Non-pigmented ciliary epithelial cell (primary cell): ENCODE measurements around the gene U2AF1L4.
"Not testable (repeated sequence)": the region's sequence is repeated elsewhere in the genome, so short reads cannot be mapped to it uniquely, and the experiment has no call there.

ENCODE experiments used
- DNase-seq: peaks from one replicate; pipeline ENCODE4 v3.0.0-alpha.2; 2010; ENCODE audit warnings: low read depth

U2AF1L4 gene

DNA sequence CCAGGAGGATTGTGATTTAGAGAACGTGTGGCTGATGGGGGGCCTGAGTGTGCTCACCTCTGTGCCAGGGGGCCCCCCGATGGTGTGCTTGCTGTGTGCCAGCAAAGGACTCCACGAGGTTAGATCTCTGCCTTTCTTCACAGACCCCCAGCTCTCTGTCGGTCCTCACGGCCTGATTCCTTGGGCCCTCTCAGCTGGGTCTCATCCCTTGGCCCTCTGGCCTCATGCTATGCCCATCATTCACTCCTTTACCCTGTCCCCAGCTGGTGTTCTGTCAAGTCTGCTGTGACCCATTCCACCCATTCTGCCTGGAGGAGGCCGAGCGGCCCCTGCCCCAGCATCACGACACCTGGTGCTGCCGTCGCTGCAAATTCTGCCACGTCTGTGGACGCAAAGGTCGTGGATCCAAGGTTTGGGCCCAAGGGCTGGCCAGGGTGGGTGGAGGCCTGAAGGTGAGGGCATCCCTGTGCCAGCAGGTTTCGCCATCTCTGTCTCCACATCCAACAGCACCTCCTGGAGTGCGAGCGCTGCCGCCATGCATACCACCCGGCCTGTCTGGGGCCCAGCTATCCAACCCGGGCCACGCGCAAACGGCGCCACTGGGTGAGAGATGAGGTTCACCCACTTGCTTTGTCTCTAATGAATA is 19.9 kb downstream of the U2AF1L4 start:
- no peak for DNase-seq

DNA sequence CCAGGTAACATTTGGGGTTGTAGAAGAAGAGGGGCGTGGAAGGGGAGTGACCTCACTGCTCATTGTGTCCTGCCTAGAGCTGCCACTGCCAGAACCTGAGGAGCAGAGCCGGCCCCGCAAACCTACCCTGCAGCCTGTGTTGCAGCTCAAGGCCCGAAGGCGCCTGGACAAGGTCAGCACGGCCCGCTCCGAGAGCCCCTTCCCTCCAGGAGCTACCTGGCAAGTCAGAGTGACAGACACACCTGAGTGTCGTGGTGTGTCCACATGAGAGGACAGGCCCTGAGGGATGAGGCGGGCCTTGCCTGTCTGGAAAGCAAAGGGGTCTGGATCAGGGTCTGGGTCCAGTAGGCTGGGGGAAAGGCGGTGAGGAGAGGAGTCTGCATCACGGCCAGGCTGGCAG is 20.7 kb downstream of the U2AF1L4 start:
- DNase-seq, result no peak

DNA sequence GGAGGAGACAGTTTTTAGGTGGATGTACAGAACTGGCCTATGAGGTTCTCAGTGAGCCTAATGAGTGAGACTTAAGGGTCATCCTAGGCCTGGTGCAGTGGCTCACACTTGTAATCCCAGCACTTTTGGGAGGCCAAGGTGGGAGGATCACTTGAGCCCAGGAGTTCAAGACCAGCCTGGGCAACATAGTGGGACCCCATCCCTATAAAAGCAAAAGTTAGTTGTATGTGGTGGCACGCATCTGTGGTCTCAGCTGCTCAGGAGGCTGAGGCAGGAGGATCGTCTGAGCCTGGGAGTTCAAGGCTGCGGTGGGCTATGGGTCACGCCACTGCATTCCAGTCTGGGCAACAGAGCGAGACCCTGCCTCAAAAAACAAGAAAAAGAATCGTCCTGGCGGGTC is 21.1 kb downstream of the U2AF1L4 start:
- not testable (repeated sequence) for DNase-seq

DNA sequence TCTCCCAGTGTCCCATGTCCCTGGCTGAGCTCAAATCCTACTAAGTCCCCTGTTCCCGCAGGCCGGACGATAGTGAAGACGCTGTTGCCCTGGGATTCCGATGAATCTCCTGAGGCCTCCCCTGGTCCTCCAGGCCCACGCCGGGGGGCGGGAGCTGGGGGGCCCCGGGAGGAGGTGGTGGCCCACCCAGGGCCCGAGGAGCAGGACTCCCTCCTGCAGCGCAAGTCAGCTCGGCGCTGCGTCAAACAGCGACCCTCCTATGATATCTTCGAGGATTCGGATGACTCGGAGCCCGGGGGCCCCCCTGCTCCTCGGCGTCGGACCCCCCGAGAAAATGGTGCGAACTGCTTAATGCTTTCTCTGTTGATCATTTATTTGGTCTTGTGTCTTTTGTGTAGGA is 21.5 kb downstream of the U2AF1L4 start:
- no peak for DNase-seq

DNA sequence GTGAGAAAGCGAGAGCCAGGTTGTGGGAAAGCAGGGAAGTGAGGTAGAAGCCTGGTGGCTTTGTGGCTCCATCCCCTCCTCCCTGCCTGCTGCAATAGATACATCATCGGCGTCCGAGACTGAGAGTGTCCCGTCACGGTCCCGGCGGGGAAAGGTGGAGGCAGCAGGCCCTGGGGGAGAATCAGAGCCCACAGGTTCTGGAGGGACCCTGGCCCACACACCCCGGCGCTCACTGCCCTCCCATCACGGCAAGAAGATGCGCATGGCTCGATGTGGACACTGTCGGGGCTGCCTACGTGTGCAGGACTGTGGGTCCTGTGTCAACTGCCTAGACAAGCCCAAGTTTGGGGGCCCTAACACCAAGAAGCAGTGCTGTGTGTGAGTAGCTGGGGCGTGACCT is 22.3 kb downstream of the U2AF1L4 start:
- no peak for DNase-seq

DNA sequence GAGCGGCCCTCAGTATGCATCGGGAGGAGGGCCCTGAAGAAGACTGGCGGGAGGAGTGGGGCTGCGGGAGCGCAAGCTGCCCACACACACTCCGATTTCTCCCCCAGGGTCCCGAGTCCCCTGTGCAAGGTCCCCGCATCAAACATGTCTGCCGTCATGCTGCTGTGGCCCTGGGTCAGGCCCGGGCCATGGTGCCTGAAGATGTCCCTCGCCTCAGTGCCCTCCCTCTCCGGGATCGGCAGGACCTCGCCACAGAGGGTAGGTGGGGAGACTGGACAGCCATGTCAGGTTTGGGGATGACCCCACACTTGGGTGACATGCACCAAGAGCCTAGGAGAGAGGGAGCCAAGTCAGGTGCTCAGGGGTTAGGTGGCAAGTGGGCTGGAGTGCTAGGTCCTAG is 22.8 kb downstream of the U2AF1L4 start:
- no peak for DNase-seq

DNA sequence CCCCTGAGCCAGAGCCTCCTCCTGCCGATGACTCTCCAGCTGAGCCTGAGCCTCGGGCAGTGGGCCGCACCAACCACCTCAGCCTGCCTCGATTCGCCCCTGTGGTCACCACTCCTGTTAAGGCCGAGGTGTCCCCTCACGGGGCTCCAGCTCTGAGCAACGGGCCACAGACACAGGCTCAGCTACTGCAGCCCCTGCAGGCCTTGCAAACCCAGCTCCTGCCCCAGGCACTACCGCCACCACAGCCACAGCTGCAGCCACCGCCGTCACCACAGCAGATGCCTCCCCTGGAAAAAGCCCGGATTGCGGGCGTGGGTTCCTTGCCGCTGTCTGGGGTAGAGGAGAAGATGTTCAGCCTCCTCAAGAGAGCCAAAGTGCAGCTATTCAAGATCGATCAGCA is 23.8 kb downstream of the U2AF1L4 start:
- no peak for DNase-seq

DNA sequence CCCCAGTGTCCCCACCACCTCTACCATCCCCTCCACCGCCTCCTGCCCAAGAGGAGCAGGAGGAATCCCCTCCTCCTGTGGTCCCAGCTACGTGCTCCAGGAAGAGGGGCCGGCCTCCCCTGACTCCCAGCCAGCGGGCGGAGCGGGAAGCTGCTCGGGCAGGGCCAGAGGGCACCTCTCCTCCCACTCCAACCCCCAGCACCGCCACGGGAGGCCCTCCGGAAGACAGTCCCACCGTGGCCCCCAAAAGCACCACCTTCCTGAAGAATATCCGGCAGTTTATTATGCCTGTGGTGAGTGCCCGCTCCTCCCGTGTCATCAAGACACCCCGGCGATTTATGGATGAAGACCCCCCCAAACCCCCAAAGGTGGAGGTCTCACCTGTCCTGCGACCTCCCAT is 24.6 kb downstream of the U2AF1L4 start:
- DNase-seq, result no peak

DNA sequence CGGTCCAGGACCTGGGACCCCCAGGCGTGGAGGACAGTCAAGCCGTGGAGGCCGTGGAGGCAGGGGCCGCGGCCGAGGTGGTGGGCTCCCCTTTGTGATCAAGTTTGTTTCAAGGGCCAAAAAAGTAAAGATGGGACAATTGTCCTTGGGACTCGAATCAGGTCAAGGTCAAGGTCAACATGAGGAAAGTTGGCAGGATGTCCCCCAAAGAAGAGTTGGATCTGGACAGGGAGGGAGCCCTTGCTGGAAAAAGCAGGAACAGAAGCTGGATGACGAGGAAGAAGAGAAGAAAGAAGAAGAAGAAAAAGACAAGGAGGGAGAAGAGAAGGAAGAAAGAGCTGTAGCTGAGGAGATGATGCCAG is 25.1 kb downstream of the U2AF1L4 start:
- DNase-seq, result no peak

DNA sequence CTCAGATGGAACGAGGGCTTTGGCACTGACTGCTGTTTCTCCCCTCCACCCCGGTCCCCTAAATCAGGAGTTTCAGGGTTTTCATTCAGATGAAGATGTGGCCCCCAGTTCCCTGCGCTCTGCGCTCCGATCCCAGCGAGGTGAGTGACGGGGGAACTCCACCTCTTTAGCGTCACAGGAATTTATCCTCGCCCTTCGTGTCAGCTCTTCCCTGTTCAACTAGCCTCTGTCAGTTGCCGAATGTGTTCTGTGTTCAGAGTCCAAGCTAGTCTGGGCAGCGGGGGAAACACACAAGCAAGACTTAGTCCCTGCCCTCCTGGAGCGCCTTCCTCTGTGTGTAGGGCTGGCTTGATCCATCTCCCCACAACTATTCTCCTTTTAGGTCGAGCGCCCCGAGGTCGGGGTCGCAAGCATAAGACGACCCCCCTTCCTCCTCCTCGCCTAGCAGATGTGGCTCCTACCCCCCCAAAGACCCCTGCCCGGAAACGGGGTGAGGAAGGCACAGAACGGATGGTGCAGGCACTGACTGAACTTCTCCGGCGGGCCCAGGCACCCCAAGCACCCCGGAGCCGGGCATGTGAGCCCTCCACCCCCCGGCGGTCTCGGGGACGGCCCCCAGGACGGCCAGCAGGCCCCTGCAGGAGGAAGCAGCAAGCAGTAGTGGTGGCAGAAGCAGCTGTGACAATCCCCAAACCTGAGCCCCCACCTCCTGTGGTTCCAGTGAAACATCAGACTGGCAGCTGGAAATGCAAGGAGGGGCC is 25.6 kb downstream of the U2AF1L4 start:
- no peak for DNase-seq

DNA sequence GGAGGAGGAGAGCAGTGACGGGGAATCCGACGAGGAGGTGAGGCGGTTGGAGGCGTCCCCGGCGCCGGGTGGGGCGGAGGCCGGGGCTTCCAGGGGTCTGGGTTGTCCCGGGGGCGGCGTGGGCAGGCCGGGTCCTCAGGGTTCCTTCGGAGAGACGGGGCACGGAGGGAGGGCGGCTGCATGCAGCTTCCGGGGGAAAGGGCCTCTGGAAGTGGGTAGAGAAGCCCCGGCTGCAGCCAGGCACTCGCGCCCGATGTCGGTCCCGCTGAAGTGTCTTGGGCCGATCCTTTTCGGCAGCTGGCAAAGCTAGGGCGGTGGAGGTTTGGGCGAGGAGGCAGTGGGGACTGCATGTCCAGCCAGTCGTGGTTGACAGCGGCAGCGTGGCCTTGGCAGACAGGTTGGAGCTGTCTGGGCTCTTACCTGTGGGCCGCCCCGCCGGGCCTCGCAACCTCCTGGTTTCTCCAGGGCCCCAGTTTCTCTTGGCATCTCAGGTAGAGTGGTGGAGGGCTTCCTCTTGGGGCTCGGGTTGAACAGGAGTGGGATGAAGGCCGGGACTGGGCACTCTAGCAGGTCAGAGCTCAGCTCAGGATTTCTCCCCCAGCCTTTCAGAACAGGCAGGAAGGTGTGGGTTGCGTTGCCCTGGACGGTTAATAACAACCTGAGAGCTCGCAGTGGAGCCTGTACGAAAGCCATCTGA is 26.7 kb downstream of the U2AF1L4 start:
- no peak for DNase-seq

DNA sequence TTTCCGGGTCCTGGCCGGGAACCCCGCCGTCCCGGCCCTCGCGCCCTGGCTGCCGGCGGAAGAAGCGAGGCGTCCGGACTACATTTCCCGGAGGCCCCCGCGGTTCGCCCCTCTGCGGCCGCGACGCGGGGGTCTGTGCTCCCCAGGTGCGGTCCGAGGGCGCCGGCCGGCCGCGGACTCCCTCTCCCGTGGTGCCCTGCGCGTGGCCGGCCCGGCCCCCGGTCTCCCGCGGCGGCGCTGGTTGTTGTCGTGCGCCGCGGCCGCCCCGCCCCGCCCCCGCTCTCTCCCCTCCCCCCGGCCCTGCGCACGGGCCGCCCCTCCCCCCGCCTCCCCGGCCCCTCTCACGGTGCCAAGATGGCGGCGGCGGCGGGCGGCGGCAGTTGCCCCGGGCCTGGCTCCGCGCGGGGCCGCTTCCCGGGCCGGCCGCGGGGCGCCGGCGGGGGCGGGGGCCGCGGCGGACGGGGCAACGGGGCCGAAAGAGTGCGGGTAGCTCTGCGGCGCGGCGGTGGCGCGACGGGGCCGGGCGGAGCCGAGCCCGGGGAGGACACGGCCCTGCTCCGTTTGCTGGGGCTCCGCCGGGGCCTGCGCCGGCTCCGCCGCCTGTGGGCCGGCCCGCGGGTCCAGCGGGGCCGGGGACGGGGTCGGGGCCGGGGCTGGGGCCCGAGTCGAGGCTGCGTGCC is 27.4 kb downstream of the U2AF1L4 start, which contains the start of gene KMT2B:
TSS of gene KMT2B (plus strand) at position 339 of the 680 bp plus-strand sequence. CDS start at position 355, 16 bp downstream.
- no peak for DNase-seq

DNA sequence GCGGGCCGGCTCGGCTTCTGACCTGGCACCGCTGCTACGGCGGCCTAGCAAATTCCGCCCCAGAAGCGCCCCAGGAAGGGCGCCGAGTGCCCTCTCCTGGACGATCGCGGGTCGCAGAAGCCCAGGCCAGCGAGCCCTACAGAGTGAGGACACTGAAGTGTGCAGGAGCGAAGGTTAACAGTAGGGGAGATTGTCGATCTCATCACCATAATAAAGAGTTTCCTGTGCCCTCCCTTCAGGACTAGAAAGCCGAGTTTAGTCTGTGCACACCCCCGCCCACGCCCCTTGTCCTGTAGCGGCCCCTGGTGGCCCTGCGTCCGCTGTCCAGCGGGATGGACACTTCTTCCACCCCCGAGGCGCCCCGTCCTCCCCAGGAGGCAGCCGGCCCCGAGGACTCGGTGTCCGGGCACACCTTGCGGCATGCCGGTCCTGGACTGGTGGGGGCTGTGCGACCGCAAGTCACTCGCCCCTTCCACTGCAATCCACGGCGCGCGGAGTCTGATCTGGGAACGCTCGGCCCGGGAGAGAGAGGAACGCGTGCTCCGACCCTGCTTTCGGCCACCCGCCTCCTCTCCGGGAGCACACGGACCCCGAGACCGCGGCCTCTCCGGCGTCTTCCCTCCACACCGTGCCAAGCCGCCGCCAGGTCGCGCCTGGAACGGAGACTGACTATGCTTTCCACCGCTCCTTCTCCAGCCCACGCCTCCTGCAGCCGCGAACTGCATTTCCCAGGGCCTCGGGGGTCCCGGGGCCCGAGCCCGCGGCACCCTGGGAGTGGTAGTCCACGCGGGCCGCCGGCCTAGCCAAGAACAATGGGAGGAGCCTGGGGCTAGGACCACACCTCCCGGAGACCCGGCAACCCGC is 28.2 kb downstream of the U2AF1L4 start:
- DNase-seq, result peak; percentile 69

DNA sequence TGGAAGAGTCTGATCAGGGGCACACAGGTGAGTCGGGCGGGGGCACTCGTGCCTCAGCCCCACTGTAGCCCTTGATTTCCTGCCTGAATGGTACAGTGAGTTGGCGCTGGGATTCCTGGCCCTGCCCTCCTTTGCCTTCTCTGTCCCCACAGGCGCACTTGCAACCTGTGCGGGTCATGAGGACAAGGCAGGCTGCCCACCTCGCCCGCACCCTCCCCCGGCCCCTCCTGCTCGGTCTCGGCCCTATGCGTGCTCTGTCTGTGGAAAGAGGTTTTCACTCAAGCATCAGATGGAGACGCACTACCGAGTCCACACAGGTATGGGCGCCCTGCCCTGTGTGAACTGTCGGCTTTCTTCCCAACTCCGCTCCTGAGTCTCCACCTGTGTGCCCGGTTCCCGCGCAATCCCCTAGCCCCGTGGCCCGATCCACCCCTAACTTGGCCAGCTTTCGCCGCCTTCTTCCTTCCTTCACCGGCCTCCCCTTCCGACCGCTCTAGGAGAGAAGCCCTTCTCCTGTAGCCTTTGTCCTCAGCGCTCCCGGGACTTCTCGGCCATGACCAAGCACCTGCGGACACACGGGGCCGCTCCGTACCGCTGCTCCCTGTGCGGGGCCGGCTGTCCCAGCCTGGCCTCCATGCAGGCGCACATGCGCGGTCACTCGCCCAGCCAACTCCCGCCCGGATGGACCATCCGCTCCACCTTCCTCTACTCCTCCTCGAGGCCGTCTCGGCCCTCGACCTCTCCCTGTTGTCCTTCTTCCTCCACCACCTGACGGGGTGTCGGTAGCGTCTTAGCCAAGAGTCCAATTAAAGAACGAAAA is 29.0 kb downstream of the U2AF1L4 start:
- no peak for DNase-seq

DNA sequence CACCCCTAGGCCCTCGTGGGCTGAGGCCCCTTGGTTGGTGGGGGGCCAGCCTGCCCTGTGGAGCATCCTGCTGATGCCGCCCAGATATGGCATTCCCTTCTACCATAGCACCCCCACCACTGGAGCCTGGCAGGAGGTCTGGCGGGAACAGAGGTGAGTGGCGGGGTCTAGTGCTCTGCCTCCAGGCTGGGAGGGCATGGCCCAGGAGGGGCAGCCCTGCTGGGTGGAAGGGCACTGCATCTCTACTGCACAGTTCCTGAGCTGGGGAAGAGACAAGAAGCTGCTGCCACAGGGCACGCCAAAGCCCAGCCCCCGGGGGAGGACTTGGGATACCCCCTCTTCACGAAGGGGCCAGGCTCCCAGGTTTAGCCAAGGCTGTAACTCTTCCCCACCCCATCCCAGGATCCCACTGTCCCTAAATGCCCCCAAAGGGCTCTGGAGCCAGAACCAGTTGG is 29.8 kb downstream of the U2AF1L4 start:
- DNase-seq, result no peak

DNA sequence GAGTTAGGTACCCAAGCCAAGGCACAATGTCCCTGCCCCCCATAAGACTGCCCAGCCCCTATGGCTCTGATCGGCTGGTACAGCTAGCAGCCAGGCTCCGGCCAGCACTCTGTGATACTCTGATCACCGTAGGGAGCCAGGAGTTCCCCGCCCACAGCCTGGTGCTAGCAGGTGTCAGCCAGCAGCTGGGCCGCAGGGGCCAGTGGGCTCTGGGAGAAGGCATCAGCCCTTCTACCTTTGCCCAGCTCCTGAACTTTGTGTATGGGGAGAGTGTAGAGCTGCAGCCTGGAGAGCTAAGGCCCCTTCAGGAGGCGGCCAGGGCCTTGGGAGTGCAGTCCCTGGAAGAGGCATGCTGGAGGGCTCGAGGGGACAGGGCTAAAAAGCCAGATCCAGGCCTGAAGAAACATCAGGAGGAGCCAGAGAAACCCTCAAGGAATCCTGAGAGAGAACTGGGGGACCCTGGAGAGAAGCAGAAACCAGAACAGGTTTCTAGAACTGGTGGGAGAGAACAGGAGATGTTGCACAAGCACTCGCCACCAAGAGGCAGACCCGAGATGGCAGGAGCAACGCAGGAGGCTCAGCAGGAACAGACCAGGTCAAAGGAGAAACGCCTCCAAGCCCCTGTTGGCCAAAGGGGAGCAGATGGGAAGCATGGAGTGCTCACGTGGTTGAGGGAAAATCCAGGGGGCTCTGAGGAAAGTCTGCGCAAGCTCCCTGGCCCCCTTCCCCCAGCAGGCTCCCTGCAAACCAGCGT is 30.4 kb downstream of the U2AF1L4 start:
- DNase-seq, result no peak

DNA sequence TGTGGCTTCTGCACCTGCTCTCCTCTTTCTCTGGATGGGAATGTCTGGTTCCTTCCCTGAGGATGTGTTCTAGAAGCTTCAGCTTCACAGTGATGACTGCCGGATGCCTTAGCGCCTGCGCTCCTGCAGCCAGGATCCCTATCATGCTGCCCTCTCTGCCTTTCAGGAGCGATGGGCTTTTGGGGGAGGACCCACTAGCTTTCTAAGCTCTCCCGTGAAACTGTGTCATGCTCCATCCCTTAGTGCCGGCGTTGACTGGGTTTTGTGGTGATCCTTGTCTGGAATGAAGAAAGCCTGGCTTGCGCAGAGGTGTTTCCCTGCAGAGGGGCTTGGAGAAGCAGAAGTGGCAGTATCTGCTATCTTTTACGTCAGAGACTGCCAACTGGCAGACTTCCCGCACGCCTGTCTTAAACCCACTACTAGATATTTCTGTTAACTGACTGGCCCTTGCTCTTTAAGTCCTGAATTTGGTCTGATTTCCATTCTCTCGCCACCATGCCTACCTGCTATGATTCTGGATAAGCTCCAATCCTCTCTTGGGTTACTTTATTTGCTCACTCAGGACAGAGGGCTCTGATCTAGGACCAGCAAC is 31.2 kb downstream of the U2AF1L4 start:
- DNase-seq, result no peak

DNA sequence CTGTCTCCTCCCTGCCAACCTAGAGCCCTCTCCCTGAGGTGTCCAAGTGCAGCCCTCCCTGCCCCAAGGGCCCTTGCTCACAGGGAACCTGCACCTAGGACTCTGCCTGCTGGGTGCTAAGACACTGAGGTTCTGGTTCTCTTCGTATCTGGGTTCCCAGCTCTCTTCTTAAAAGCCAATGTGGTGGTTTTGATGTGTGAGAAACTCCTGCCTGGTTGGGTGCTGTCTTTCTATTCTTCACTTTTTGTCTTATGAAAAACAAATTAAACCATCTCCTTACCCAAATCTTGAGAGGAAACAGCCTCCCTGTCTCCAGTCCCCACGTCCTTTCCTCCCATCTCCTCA is 31.7 kb downstream of the U2AF1L4 start:
- no peak for DNase-seq
